CD4-positive, alpha-beta T cell treated with Interleukin-17A for 1 hour (primary cell): ENCODE measurements around the gene FAS.

Experiments
- DNase-seq: peaks from one replicate; pipeline ENCODE4 v3.0.0-alpha.2; 2020

FAS gene

DNA sequence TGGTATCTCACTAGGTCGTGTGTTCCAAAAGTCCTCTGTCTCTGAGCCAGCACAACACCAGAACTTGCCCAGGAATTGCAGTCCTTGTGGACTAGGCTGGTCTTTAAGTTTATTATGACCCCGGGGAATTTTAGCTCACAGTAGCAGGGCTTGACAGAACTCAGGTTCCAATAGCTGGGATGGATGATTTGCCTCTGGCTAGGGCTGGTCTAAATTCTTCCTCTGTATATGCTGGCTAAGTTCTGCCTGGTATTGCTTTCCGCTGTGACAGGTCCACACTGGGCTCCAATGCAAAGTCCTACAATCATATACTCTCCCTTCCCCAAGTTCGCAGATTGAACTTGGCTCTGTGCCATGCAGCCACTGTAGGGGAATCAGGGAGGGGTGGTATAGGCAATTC, 52.5 kb downstream of the FAS start:
- DNase-seq, result no peak

- DNase-seq, result no peak
Measured at GRCh38 chr10:89047397-89047796, 56.8 kb downstream of the FAS start.

DNA sequence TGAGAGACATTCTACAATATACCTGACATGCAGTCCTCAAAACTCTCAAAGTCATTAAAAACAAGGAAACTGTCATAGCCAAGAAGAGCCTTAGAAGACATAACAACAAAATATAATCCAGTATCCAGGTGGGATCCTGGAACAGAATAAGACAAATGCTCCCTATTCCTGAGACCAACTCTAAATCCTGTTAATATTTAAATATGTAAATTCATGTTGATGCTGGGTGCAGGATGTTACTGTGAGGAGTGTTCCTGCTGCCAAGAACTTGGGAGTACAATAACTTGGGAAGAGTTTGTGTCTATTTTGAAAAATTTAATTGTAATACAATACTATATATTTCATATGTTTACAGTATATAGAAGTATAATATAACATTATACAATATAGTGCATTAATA, 61.0 kb downstream of the FAS start:
- DNase-seq, result no peak

DNA sequence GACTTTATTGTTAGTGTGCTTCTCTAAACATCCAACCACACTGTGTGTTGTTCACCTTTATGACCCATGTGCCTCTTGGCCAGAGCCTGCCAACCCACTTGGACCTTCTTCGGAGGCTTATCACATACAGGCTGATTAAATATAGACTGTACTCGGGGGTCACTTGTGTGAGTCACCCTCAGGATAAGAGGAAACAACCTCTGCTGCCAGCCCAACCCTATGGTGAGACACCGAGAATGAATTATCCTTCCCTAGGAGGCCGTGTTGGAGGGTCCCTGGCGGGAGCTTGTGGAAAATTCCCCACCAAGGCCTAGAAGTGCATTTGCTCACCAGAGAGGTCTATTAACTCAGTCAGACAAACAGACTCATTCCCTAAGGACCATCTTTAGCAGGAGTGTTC, 63.0 kb downstream of the FAS start:
- DNase-seq, result no peak

DNA sequence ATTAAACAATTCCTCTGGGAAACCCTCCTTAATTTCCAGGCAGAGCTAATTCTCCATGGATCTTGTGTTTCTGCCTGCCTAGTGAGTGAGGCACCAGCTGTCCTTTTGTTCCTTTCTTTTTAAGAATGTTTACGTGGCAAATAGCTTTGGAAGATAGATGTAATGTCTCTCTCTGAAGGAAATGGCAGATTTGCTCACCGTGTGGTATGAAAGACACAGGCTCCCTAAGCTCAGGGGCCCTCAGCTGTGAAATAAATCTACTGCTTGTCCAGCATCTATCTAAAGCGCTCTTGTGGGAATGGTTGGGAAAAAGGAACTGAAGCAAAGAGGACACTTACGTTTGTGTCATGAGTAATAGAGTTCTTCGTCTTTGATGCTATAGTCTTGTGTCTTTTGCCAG, 64.6 kb downstream of the FAS start:
- DNase-seq, result no peak

GRCh38 chr10:89062861-89063260, 72.3 kb downstream of the FAS start:
- DNase-seq, result no peak

DNA sequence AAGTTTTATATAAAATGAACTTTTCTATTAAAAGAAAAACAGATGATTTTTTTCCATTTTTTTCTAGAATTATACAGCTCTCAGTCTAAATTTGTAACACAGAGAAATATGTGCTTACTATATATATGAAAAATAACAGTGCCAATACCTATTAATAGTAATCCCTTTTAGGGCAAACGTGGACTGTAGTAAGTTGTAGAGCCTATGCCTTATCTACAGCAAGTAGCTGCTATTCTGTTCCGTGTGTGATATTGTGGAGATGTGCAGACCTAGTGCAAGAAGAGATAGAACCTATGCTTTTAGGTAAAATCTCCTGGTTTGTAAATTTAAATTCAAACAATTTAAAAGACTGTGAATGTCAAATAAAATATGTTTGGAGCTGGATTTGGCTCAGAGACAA, 72.9 kb downstream of the FAS start:
- DNase-seq, result no peak

DNA sequence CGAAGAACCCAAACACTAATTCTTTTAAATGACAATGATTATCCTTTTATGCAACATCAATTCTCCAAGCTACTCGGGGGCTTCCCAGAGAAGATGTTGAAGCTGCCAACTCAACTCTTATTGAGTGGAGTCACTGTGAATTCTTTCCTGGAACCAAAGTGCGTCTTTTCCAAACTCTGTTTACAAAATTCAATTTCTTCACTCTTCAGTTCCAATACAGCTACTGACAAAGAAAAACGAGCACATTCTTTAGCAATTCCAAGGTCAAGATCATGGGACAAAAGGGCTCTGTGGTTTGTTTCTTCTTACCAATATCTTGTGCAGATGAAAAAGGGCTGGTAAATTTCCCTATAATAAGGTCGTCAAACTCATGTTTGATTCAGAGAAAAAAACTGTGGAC, 74.2 kb downstream of the FAS start:
- DNase-seq, result no peak
